ENCODE measurements around the gene CREB3L2. TPM values are rescaled to one million over a fixed set of nuclear protein-coding genes. Genes with fewer than 3 reads are reported as not detected.

Gene CREB3L2
- total RNA-seq, 4 donors from 2014 or later = 2.8 to 12.0 (median 5.4) TPM

GRCh38 chr7:137871170-137871915, 130.5 kb downstream of the CREB3L2 start:
- intact Hi-C loops (cut with DNase I; ENCODE audit: low total_unique reads) (loop anchor here (1.0 kb wide), 1 partner anchor 19 kb away; no protein-coding TSS in a partner anchor), in situ Hi-C loops (cut with MboI; ENCODE audit: low sequenced_read_pairs in 4 of 4) (no loop called here)
- H3K36me3 ChIP-seq = no peaks in the 10 kb centered on the region

GRCh38 chr7:137870684-137871083, 131.2 kb downstream of the CREB3L2 start:
- no peak for ATAC-seq
- H3K27me3 ChIP-seq = no peaks in the 10 kb centered on the region
- intact Hi-C loops (cut with DNase I; ENCODE audit: low total_unique reads) = loop anchor here (1.0 kb wide), 1 partner anchor 20 kb away; no protein-coding TSS in a partner anchor
- TF ChIP-seq POLR2A (IDR thresholded peaks at IDR 0.05) (no peak), CTCF (IDR thresholded peaks at IDR 0.05 in 4 of 5, conservative IDR thresholded peaks at IDR 0.05 in 1 of 5) (no peak)
- H3K36me3 ChIP-seq = peaks cover 0 to 4% of the 10 kb centered on the region in 2 donors
- in situ Hi-C loops (cut with MboI; ENCODE audit: low sequenced_read_pairs in 4 of 4) = no loop called here
- no peaks in the 10 kb centered on the region for H3K9me3 ChIP-seq
- DNase-seq = no peak
- no peak overlapping the region for H3K4me3 ChIP-seq
- peaks cover 31 to 51% of the 10 kb centered on the region in 2 donors for H3K4me1 ChIP-seq
- peak overlapping the region; percentile 88 to 91 (median 90) for H3K27ac ChIP-seq

More at GRCh38 chr7:137871170-137871915, 130.5 kb downstream of the CREB3L2 start:
- TF ChIP-seq CTCF (IDR thresholded peaks at IDR 0.05 in 4 of 5, conservative IDR thresholded peaks at IDR 0.05 in 1 of 5) (no peak), POLR2A (IDR thresholded peaks at IDR 0.05) (peak; percentile 58 to 78)
- H3K27ac ChIP-seq = peak overlapping the region; percentile 88 to 91 (median 90)
- ATAC-seq = peak; percentile 95
- peak overlapping the region in 2 of 4 donors; percentile 6 to 32 for H3K4me3 ChIP-seq
- H3K27me3 ChIP-seq = no peaks in the 10 kb centered on the region
- peak; percentile 79 to 87 for DNase-seq
- peaks cover 31 to 51% of the 10 kb centered on the region in 2 donors for H3K4me1 ChIP-seq
- H3K9me3 ChIP-seq = no peaks in the 10 kb centered on the region

- H3K36me3 ChIP-seq = peaks cover 0 to 5% of the 10 kb centered on the region in 2 donors
- no peak overlapping the region for H3K4me3 ChIP-seq
- H3K9me3 ChIP-seq = no peaks in the 10 kb centered on the region
- DNase-seq (no peak), ATAC-seq (no peak)
- intact Hi-C loops (cut with DNase I; ENCODE audit: low total_unique reads) = no loop called here
- H3K27ac ChIP-seq = peak overlapping the region; percentile 88 to 91 (median 90)
- no peaks in the 10 kb centered on the region for H3K27me3 ChIP-seq
- TF ChIP-seq CTCF (IDR thresholded peaks at IDR 0.05 in 4 of 5, conservative IDR thresholded peaks at IDR 0.05 in 1 of 5) (no peak), POLR2A (IDR thresholded peaks at IDR 0.05) (no peak)
- in situ Hi-C loops (cut with MboI; ENCODE audit: low sequenced_read_pairs in 4 of 4) = no loop called here
- peaks cover 31 to 47% of the 10 kb centered on the region in 2 donors for H3K4me1 ChIP-seq
These were observed 131.8 kb downstream of the CREB3L2 start for GRCh38 chr7:137870078-137870477.

- H3K27ac ChIP-seq = peak overlapping the region in 3 of 4 donors; percentile 88 to 91 (median 90)
- H3K27me3 ChIP-seq = no peaks in the 10 kb centered on the region
- intact Hi-C loops (cut with DNase I; ENCODE audit: low total_unique reads) (no loop called here), in situ Hi-C loops (cut with MboI; ENCODE audit: low sequenced_read_pairs in 4 of 4) (no loop called here)
- no peaks in the 10 kb centered on the region for H3K9me3 ChIP-seq
- H3K4me3 ChIP-seq = no peak overlapping the region
- H3K4me1 ChIP-seq = peaks cover 31 to 39% of the 10 kb centered on the region in 2 donors
- ATAC-seq (no peak), DNase-seq (no peak)
- TF ChIP-seq POLR2A (IDR thresholded peaks at IDR 0.05) (no peak), CTCF (IDR thresholded peaks at IDR 0.05 in 4 of 5, conservative IDR thresholded peaks at IDR 0.05 in 1 of 5) (no peak)
- H3K36me3 ChIP-seq = peaks cover 0 to 5% of the 10 kb centered on the region in 2 donors
These were observed 132.6 kb downstream of the CREB3L2 start for GRCh38 chr7:137869260-137869659.
